Pulmonary artery endothelial cell (primary cell): ENCODE measurements around the gene ISCA2. TPM values are rescaled to one million over a fixed set of nuclear protein-coding genes. Genes with fewer than 3 reads are reported as not detected.
A peak's percentile ranks its signal among the peaks of the same experiment; 100 is the strongest.
"Not testable (repeated sequence)": the region's sequence is repeated elsewhere in the genome, so short reads cannot be mapped to it uniquely, and the experiment has no call there.

ENCODE experiments used
- DNase-seq: peaks from one replicate; pipeline ENCODE4 v3.0.0-alpha.2; 2011; ENCODE audit warnings: low read depth, low spot score
- total RNA-seq: library from RNA; depleted of rRNA; stranded (reverse); fragments of >200 nt; gene quantifications from 2 replicates; pipeline ENCODE4 v1.2.3, GENCODE V29; 2014

The ISCA2 gene
- 12.0 and 16.7 TPM in 2 replicates for total RNA-seq

DNA sequence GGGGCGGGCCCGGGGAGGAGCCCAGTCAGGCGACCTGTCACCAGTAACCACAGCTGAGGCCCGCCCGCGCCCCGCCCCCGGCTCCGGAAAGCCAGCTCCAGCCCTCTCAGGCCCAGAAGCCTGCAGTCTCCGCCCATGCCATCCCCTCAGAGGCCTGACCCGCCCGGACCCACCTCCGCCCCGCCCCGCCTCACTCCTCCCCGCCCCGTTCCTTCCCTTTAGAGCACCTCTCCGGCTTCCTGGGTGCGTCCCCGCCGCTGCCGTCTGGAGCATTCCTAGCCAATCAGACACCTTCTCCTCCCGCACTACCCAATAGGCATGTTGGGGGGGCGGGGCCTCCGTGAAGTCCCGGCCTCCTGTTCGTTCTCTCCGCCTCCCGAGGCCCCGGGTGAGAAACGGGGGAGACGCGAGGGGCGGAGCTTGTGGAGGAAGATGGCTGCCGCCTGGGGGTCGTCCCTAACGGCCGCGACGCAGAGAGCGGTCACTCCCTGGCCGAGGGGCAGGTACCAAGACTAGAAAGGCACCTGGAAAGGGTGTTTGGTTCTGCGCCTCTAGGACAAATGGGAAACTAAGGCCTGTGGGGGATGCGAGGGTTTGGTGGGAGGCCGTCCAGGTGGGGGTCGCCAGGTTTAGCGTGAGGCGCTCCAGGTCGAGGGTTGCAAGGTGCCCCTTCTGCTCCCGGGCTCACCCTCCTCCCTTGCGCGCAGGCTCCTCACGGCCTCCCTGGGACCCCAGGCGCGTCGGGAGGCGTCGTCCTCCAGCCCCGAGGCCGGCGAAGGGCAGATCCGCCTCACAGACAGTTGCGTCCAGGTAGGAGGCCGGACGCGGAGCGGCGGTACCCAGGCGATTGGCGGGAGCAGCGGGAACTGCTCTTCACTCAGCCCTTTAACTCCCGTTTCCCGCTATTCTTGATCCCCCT lies at the start of gene ISCA2:
TSS of gene ISCA2 (plus strand) at position 423 of the 919 bp plus-strand sequence. CDS start at position 433, 10 bp downstream.
- DNase-seq = peak; percentile 90

GRCh38 chr14:74444866-74445265 lies 48.7 kb upstream of the ISCA2 start:
- DNase-seq = no peak

DNA sequence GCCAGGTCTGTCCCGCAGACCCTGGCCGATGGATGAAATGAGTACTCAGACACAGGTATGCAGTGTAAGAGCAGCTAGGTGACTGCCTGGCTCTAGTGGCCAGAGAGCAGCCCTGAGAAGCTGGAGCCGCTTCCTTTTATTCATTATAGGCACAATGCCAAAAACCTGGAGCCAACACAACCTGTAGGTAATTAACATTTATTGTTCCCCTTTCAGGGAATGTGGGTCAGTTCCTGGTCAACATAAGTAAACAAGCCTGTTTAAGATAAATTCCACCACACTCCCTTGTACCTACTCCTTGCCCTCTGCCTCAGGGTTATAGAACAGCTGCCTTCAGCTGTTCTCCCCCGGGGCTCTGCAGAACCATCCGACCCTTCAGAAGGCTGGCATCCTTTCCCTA lies 39.2 kb upstream of the ISCA2 start:
- not testable (repeated sequence) for DNase-seq

- no peak for DNase-seq
Observed at GRCh38 chr14:74456684-74457564, 36.6 kb upstream of the ISCA2 start.

DNA sequence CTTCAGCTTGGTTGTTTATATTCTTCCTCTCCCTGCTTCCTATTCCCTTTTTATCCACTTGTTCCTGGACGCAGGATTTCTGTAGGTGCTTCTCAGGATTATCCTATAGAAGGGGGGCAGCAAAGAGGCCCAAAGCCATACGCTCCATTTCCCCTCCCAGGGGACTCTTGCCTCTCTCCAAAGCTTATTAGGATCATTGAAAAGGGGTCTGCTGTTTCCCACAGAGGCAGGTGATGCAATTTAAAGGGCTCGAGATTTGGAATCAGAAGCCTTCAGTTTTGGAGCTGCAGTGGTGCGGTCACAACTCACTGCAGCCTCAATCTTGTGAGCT lies 36.0 kb upstream of the ISCA2 start:
- DNase-seq = no peak

GRCh38 chr14:74459289-74459946 lies 34.1 kb upstream of the ISCA2 start:
- no peak for DNase-seq

GRCh38 chr14:74459976-74460375 lies 33.6 kb upstream of the ISCA2 start:
- no peak for DNase-seq

GRCh38 chr14:74462993-74463392 lies 30.6 kb upstream of the ISCA2 start:
- no peak for DNase-seq

DNA sequence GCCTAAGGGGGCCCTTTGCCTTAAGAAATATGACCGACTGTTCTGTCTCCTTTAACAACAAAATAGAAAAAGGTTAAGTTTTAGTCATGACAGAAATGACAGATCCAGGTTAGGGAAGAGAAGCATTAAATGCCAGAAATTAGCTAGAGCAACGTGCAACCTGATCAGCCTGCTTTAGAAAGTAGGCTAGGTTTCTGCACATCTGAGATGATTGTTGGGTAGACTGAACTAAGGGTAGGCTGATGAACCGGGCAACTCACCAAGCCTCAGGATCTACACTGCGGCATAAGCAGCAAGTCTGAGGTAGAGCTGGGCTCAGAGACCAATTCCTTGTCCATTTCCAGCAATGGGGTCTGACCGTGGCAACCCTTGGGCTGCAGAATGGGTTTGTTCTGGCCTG lies 29.9 kb upstream of the ISCA2 start:
- DNase-seq = no peak

DNA sequence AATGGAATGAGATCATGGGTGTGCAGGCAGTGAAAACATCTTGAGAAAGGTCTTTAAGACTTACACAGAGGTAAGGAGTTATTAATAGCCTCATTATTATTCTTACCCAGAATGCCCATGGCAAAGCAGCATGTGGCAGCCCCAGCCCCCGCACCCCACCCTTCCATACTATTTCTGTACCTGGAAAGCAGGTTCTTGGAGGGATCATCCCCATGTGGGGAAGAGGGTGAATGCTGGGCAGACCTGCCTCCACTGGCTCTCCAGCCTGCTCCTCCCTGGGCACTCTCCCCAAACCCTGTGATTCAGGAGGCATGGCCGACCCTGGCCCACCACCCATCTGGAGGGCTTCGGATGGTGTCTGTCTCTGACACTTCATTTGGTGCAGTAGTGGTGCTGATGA lies 28.8 kb upstream of the ISCA2 start:
- no peak for DNase-seq

DNA sequence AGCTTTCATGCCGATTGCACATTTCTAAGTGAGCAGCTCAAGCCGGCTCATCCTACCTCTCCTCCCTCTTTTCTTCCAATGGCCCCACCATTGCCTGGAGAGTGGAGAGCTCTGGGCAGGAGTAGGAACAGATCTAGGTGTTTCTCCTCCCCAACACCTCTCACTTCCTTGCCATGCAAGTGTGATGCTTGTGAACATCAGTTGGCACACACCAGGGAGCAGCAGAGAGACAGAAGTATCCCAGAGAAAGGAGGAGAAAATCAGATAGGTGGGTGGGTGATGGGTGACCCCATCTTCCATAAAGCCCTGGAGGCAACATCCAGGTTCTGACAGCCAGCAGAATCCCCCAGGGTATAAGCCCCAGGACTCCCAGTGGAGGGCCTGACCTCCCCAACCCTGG lies 28.2 kb upstream of the ISCA2 start:
- DNase-seq = no peak

GRCh38 chr14:74468513-74468912 lies 25.1 kb upstream of the ISCA2 start:
- no peak for DNase-seq

DNA sequence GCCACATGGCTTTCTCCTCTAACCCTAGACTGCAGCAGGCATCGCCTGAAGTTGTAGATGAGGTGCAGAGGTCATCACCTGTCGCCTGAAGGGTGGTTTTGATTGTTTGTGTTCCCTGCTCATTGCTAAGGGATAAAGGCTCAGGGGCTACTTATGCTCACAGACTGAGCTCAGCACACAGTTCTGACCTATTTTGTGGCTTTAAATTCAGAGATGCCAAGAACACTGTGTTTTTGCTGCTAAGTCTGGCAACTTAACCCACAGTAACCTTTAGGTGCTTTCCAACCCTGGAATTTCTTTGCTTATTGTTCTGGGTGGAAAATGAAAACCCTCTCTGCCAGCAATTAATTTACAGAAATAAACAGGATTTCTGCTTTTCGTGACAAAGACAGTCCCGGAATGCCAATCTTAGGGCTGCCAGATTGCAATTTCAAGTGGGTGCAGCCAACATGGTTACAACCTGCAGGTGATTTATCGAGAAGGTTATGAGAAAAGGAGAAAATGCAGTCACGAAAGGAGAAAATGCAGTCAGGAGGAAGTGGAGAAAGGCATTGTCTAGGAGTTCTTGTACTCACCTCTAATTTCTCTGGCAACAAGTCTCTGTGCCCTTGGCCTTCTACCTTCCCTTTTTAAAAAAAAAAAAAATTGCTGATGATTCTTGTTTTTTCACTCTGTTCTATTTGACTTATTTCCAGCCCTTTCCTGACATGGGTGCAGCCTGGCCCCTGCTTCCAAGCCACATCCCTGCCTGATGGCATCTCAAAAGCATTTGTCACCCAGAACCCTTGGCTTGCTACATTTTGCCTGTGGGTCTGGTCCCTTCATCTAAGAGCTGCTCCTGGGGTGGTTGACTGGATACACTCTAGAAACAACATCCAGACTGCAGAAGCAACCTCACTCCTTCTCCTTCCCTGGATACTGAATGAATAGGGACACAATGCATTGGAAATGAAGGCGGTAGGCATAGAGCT lies 23.7 kb upstream of the ISCA2 start:
- DNase-seq = no peak

DNA sequence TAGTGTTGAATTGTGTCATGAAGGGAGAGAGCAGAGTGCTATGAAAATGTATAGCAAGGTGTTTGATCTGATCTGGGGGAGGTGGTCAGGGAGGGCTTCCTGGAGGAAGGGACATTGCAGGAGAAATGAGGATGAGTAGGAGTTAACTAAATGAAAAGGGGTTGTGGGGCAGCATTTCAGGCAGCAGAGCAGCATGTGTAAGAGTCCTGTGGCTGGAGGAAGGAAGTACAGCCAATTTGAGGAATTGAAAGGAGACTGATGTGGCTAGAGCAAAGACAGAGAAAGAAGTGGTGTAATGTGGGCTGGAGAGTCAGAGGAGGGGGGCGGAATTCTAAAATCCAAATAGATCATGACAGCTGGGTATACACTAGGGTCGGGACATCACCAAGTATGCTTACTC lies 21.0 kb upstream of the ISCA2 start:
- no peak for DNase-seq

GRCh38 chr14:74474376-74474775 lies 19.2 kb upstream of the ISCA2 start:
- no peak for DNase-seq

DNA sequence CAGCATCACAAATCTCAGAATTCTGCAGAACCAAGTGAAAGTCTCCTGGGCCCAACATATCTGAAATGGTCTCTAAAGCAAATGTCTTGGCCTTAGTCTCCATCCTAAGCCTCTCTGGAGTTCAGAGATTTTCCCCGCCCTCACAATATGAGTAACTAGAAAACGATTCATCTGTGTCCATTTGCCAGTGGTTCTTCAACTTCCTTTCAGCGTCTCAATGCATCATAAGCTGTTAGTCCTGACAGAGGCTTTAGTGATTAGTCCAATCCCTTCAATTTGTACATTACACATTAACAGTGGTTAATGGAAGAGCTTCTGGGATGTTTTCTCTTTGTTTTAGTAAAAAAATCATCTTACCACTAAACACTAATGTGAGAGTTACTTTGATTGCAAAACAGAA lies 17.9 kb upstream of the ISCA2 start:
- DNase-seq = no peak

DNA sequence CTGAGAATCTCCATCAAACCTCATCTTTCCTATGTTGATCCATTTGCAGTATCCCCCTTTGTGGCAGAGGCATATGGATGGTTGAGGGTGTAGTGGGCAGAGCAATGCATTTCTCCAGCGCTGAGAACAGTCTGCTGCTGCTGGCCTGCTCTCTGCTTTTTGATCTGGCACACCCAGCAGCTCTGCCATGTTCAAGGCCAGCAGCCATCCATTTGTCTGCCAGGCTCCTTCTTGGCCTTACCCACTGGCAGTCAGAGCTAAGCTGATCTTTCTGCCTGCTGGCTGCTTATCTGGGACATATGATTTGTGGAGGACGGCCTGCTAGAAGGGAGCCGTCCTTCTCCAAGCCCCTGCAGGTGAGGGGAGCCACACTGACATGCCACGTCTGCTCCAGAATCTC lies 17.5 kb upstream of the ISCA2 start:
- DNase-seq = no peak

DNA sequence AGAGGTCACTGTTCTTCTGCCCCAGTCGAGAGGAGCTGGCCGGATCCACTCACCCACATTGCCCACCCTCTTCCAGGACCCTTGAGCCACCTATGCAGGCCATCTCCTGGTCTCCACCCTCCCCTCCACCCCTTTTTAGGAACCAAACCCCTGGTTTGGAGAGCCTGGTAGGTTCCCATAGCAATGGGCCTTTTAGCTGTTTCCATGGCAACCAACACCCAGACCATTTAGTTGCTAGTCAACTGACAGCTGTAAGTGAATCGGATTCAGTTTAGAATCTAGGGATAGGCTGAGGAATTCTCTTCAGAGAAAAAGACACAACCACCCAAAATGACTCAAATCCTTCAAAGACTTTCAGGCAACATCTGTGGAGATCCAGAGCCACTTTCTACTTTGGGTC lies 17.0 kb upstream of the ISCA2 start:
- no peak for DNase-seq

GRCh38 chr14:74478996-74479635 lies 14.4 kb upstream of the ISCA2 start:
- peak; percentile 43 for DNase-seq

- DNase-seq = no peak
Observed at GRCh38 chr14:74480046-74480445, 13.5 kb upstream of the ISCA2 start.
